Activated T-cell treated with anti-CD3 and anti-CD28 coated beads for 1 hour (primary cell): Measurements from ENCODE around the gene GNG4.
"Not testable (repeated sequence)": the region's sequence is repeated elsewhere in the genome, so short reads cannot be mapped to it uniquely, and the experiment has no call there.

Experiments used
- DNase-seq: peaks from one replicate; pipeline ENCODE4 v3.0.0-alpha.2; 2020; ENCODE audit warnings: low read depth

The GNG4 gene

GRCh38 chr1:235582130-235582529 lies 67.5 kb downstream of the GNG4 start:
- no peak for DNase-seq

GRCh38 chr1:235579891-235580290 lies 69.7 kb downstream of the GNG4 start:
- DNase-seq, result no peak

- no peak for DNase-seq
These were observed 74.0 kb downstream of the GNG4 start for GRCh38 chr1:235575597-235575996.

GRCh38 chr1:235573880-235574279 lies 75.7 kb downstream of the GNG4 start:
- DNase-seq, result no peak

GRCh38 chr1:235572971-235573370 lies 76.6 kb downstream of the GNG4 start:
- not testable (repeated sequence) for DNase-seq

GRCh38 chr1:235571482-235571881 lies 78.1 kb downstream of the GNG4 start:
- no peak for DNase-seq

GRCh38 chr1:235567812-235568503 lies 81.6 kb downstream of the GNG4 start:
- no peak for DNase-seq

GRCh38 chr1:235566084-235566483 lies 83.5 kb downstream of the GNG4 start:
- no peak for DNase-seq

- no peak for DNase-seq
These were observed 86.0 kb downstream of the GNG4 start for GRCh38 chr1:235563513-235564061.

- DNase-seq, result no peak
These were observed 87.0 kb downstream of the GNG4 start for GRCh38 chr1:235562589-235562988.

- DNase-seq, result no peak
These were observed 90.9 kb downstream of the GNG4 start for GRCh38 chr1:235558621-235559169.

GRCh38 chr1:235557495-235557894 lies 92.1 kb downstream of the GNG4 start:
- no peak for DNase-seq

- DNase-seq, result no peak
These were observed 92.8 kb downstream of the GNG4 start for GRCh38 chr1:235556807-235557206.

- no peak for DNase-seq
These were observed 96.5 kb downstream of the GNG4 start for GRCh38 chr1:235553112-235553551.

- DNase-seq, result no peak
These were observed 97.4 kb downstream of the GNG4 start for GRCh38 chr1:235552146-235552716.

GRCh38 chr1:235549351-235550139 lies 100.0 kb downstream of the GNG4 start:
- no peak for DNase-seq

GRCh38 chr1:235546369-235547155 lies 103.0 kb downstream of the GNG4 start:
- not testable (repeated sequence) for DNase-seq

GRCh38 chr1:235545292-235545930 lies 104.2 kb downstream of the GNG4 start:
- DNase-seq, result no peak

- DNase-seq, result not testable (repeated sequence)
These were observed 106.7 kb downstream of the GNG4 start for GRCh38 chr1:235542845-235543244.

- no peak for DNase-seq
These were observed 116.0 kb downstream of the GNG4 start for GRCh38 chr1:235533476-235534168.

GRCh38 chr1:235532360-235532759 lies 117.2 kb downstream of the GNG4 start:
- no peak for DNase-seq
